HCT116 (cell line): ENCODE data around the gene HORMAD2. TPM values are rescaled to one million over a fixed set of nuclear protein-coding genes. Genes with fewer than 3 reads are reported as not detected.

Experiments
- ATAC-seq: fragments of 200-7000 bp; cut with Tn5 transposase; 2 replicates; pipeline ENCODE4 v1.9.1; 2020; ENCODE audit warnings: mild to moderate bottlenecking, moderate library complexity
- BruUV-seq: library from RNA; stranded (reverse); fragments of 400-500 nt; replicated peaks from 2 replicates; lab custom pipeline; 2021; lab: Mats Ljungman, UMichigan
- CTCF ChIA-PET: fragments of 300-600 bp; sonication (Branson Sonifier 250); formaldehyde crosslinking; loops from one replicate; lab custom pipeline; 2021; ENCODE audit warnings: antibody characterized with exemption; lab: Charles Lee
- POLR2A ChIA-PET: fragments of 300-600, 350-600 bp; sonication (Branson Sonifier 250); formaldehyde crosslinking; loops from one replicate; lab custom pipeline; 2021; ENCODE audit warnings: antibody characterized with exemption; lab: Charles Lee
- RAD21 ChIA-PET, 2 experiments: fragments of 300-600 bp; sonication (Branson Sonifier 250); formaldehyde crosslinking; loops; one replicate each; lab custom pipeline; 2023; ENCODE audit warnings: low total read pairs in 2 of 2; ENCODE audit not compliant: uncharacterized antibody in 2 of 2, unreplicated experiment in 2 of 2, low non-redundant PET in 1 of 2; lab: Charles Lee
- DNase-seq: peaks from one replicate; pipeline ENCODE4 v3.0.0-alpha.2; 2010; ENCODE audit warnings: low read depth, low spot score
- H2AFZ ChIP-seq: fragments of 200-600 bp; shearing (Covaris generic), sonication (generic); 2 replicates; pipeline ENCODE4 v1.6.1; 2017; ENCODE audit warnings: low read depth, mixed run types, mixed read lengths, antibody characterized with exemption, low read length; ENCODE audit not compliant: poor library complexity, severe bottlenecking
- H3K27ac ChIP-seq: 2 replicates; pipeline ENCODE4 v1.5.1; 2012; ENCODE audit warnings: low read depth, low read length
- H3K27me3 ChIP-seq: fragments of 200-600 bp; sonication (generic); 2 replicates; pipeline ENCODE4 v1.6.1; 2016; ENCODE audit warnings: mixed run types, low read length, mixed read lengths; ENCODE audit not compliant: insufficient read depth
- H3K36me3 ChIP-seq, 2 experiments: fragments of 200-500 bp in 1 of 2; fragments of 200-600 bp in 1 of 2; sonication (Bioruptor generic) in 1 of 2; sonication (generic) in 1 of 2; 2 replicates each; pipeline versions ENCODE4 v1.5.1 to v1.6.1; 2014 to 2016; ENCODE audit warnings: low read length in 2 of 2, inconsistent platforms in 1 of 2, mixed read lengths in 1 of 2, mixed run types in 1 of 2; ENCODE audit not compliant: insufficient read depth in 2 of 2, control insufficient read depth in 1 of 2
- H3K4me1 ChIP-seq, 2 experiments: fragments of 200-600 bp in 1 of 2; sonication (generic) in 1 of 2; 2 replicates each; pipeline versions ENCODE4 v1.5.1 to v1.6.1; 2012 to 2017; ENCODE audit warnings: low read length in 2 of 2, inconsistent platforms in 1 of 2, mild to moderate bottlenecking in 1 of 2, mixed read lengths in 1 of 2, mixed run types in 1 of 2, moderate library complexity in 1 of 2; ENCODE audit not compliant: insufficient read depth in 2 of 2, control insufficient read depth in 1 of 2
- H3K4me2 ChIP-seq: fragments of 200-600 bp; sonication (generic); 2 replicates; pipeline ENCODE4 v1.6.1; 2017; ENCODE audit warnings: mixed run types, low read length, mixed read lengths
- H3K4me3 ChIP-seq, 2 experiments: fragments of 200-600 bp in 1 of 2; sonication (generic) in 1 of 2; replicated peaks in 1 of 2; 2 replicates each; pipeline ENCODE4 v1.5.1; 2011 to 2016; ENCODE audit warnings: low read length in 2 of 2, control low read depth in 1 of 2, low read depth in 1 of 2, mild to moderate bottlenecking in 1 of 2, mixed read lengths in 1 of 2, mixed run types in 1 of 2
- H3K79me2 ChIP-seq: fragments of 200-600 bp; sonication (generic); 2 replicates; pipeline ENCODE4 v1.6.1; 2017; ENCODE audit warnings: mild to moderate bottlenecking, mixed run types, low read length, moderate library complexity, mixed read lengths; ENCODE audit not compliant: insufficient read depth
- H3K9ac ChIP-seq: fragments of 200-600 bp; sonication (generic); 2 replicates; pipeline ENCODE4 v1.6.1; 2016; ENCODE audit warnings: low read length, mixed read lengths
- H3K9me2 ChIP-seq: fragments of 200-600 bp; sonication (generic), shearing (Covaris generic); 2 replicates; pipeline ENCODE4 v1.6.1; 2017; ENCODE audit warnings: mixed run types, mild to moderate bottlenecking, moderate library complexity; ENCODE audit not compliant: insufficient read depth
- H3K9me3 ChIP-seq, 2 experiments: fragments of 200-500 bp in 1 of 2; fragments of 200-600 bp in 1 of 2; sonication (Bioruptor generic) in 1 of 2; sonication (generic) in 1 of 2; 2 replicates each; pipeline ENCODE4 v1.6.1; 2014 to 2017; ENCODE audit warnings: low read length in 2 of 2, mixed read lengths in 2 of 2, inconsistent platforms in 1 of 2, low read depth in 1 of 2, mild to moderate bottlenecking in 1 of 2, mixed run types in 1 of 2, moderate library complexity in 1 of 2; ENCODE audit not compliant: control insufficient read depth in 1 of 2, insufficient read depth in 1 of 2
- H4K20me1 ChIP-seq: fragments of 200-600 bp; sonication (generic), shearing (Covaris generic); 2 replicates; pipeline ENCODE4 v1.6.1; 2017; ENCODE audit warnings: mixed run types, mild to moderate bottlenecking, moderate library complexity; ENCODE audit not compliant: insufficient read depth
- CBX3 ChIP-seq: IDR thresholded peaks from 2 replicates; pipeline ENCODE4 v1.6.1; 2012; ENCODE audit warnings: low read depth
- CEBPB ChIP-seq: IDR thresholded peaks from 2 replicates; pipeline ENCODE4 v1.6.1; 2012; ENCODE audit warnings: low read depth
- CTCF ChIP-seq, 3 experiments: fragments of 200-600 bp in 1 of 3; sonication (generic) in 1 of 3; IDR thresholded peaks in 2 of 3; conservative IDR thresholded peaks in 1 of 3; 2 replicates each; pipeline ENCODE4 v1.5.1; 2012 to 2017; ENCODE audit warnings: low read depth in 2 of 3, low read length in 2 of 3, antibody characterized with exemption in 1 of 3, borderline replicate concordance in 1 of 3, control low read depth in 1 of 3, mild to moderate bottlenecking in 1 of 3, mixed read lengths in 1 of 3, mixed run types in 1 of 3, moderate library complexity in 1 of 3; ENCODE audit not compliant: insufficient read depth in 1 of 3
- ELF1 ChIP-seq: IDR thresholded peaks from 2 replicates; pipeline ENCODE4 v1.6.1; 2012; ENCODE audit warnings: low read depth, borderline replicate concordance
- EZH2 ChIP-seq: fragments of 200-600 bp; sonication (generic); IDR thresholded peaks from 2 replicates; pipeline ENCODE4 v1.6.1; 2017; ENCODE audit warnings: antibody characterized with exemption, mixed run types
- JUND ChIP-seq: IDR thresholded peaks from 2 replicates; pipeline ENCODE4 v1.6.1; 2012
- MAX ChIP-seq: IDR thresholded peaks from 2 replicates; pipeline ENCODE4 v1.6.1; 2012
- POLR2A ChIP-seq: IDR thresholded peaks from 2 replicates; pipeline ENCODE4 v1.7.0; 2011; ENCODE audit warnings: borderline replicate concordance; ENCODE audit not compliant: insufficient read depth, insufficient read length; ENCODE audit errors: extremely low read depth
- SIN3A ChIP-seq: IDR thresholded peaks from 2 replicates; pipeline ENCODE4 v1.6.1; 2012; ENCODE audit warnings: low read depth
- SP1 ChIP-seq: IDR thresholded peaks from 2 replicates; pipeline ENCODE4 v1.6.1; 2012; ENCODE audit warnings: low read depth
- TCF7L2 ChIP-seq: IDR thresholded peaks from 2 replicates; pipeline ENCODE4 v1.7.0; 2011; ENCODE audit warnings: borderline replicate concordance, inconsistent platforms; ENCODE audit not compliant: insufficient read depth, insufficient read length; ENCODE audit errors: extremely low read depth
- ZBTB33 ChIP-seq: IDR thresholded peaks from 2 replicates; pipeline ENCODE4 v1.6.1; 2011; ENCODE audit warnings: mild to moderate bottlenecking, low read length, moderate library complexity; ENCODE audit not compliant: insufficient replicate concordance; ENCODE audit errors: extremely low read depth
- ZFX ChIP-seq: fragments of 450-650 bp; IDR thresholded peaks from 2 replicates; pipeline ENCODE4 v1.6.1; 2017
- intact Hi-C: fragments of 100-400 bp; cut with micrococcal nuclease; formaldehyde crosslinking; loops from 2 replicates; pipeline ENCODE4 v1.10.0; 2022
- total RNA-seq: library from RNA; stranded (reverse); gene quantifications from one replicate; pipeline ENCODE4 v1.2.1, GENCODE V29; 2021; ENCODE audit not compliant: unreplicated experiment

The HORMAD2 gene
- total RNA-seq, 1 experiment from 2014 or later: not detected

GRCh38 chr22:30196141-30196879 lies 116.0 kb downstream of the HORMAD2 start (continued):
- TF ChIP-seq CTCF (IDR thresholded peaks at IDR 0.05 in 2 of 3, conservative IDR thresholded peaks at IDR 0.05 in 1 of 3; ENCODE audit: borderline replicate concordance in 1 of 3, insufficient read depth in 1 of 3, low read depth in 2 of 3, low read length in 2 of 3) (no peak), JUND (peak; percentile 66), SIN3A (peak; percentile 70), TCF7L2 (peak; percentile 68), SP1 (peak; percentile 85; the same call in 1 of the 2 replicates)

GRCh38 chr22:30196880-30197336 lies 116.6 kb downstream of the HORMAD2 start:
- no peak for TF ChIP-seq ZFX
- no peak for TF ChIP-seq TCF7L2
- no peak for TF ChIP-seq CBX3
- TF ChIP-seq ELF1: no peak
- no peak for TF ChIP-seq ZBTB33
- no peak for TF ChIP-seq CTCF (IDR thresholded peaks at IDR 0.05 in 2 of 3, conservative IDR thresholded peaks at IDR 0.05 in 1 of 3; ENCODE audit: borderline replicate concordance in 1 of 3, insufficient read depth in 1 of 3, low read depth in 2 of 3, low read length in 2 of 3)
- TF ChIP-seq POLR2A: no peak
- no peak for TF ChIP-seq MAX
- TF ChIP-seq EZH2: no peak
- TF ChIP-seq CEBPB: no peak
- peaks cover 25 to 62% of the 10 kb centered on the region in 2 experiments for H3K4me1 ChIP-seq
- H3K27me3 ChIP-seq: no peaks in the 10 kb centered on the region
- POLR2A ChIA-PET: interaction anchor here (1.1 to 4.6 kb wide), 11 partner anchors 9 to 89 kb away, joined by 3 to 43 read pairs (median 7); no protein-coding TSS in a partner anchor
- ATAC-seq (peak; percentile 27), DNase-seq (no peak)
- intact Hi-C loops: loop anchor here (5.0 kb wide), 1 partner anchor 55 kb away; no protein-coding TSS in a partner anchor
- H3K4me2 ChIP-seq: peak overlapping the region; percentile 68
- peaks cover 0 to 4% of the 10 kb centered on the region in 2 experiments; a peak in 1 of 4 replicates for H3K36me3 ChIP-seq
- no TSS peak for BruUV-seq
- CTCF ChIA-PET: no interaction called here
- peak overlapping the region; percentile 66 for H3K27ac ChIP-seq
- peak overlapping the region; percentile 84 for H2AFZ ChIP-seq
- no peaks in the 10 kb centered on the region for H4K20me1 ChIP-seq
- peak overlapping the region; percentile 62 for H3K9ac ChIP-seq
- peak overlapping the region; percentile 8 to 26; a peak in 2 of 4 replicates for H3K4me3 ChIP-seq
- RAD21 ChIA-PET: no interaction called here
- peaks cover 0 to 4% of the 10 kb centered on the region in 2 experiments; a peak in 1 of 4 replicates for H3K9me3 ChIP-seq
- H3K9me2 ChIP-seq: no peaks in the 10 kb centered on the region
- no peaks in the 10 kb centered on the region for H3K79me2 ChIP-seq
